HG03354 (cell line): ENCODE data around the gene DPPA2.

ENCODE experiments used
- ATAC-seq: cut with Tn5 transposase; IDR thresholded peaks from one replicate; pipeline ENCODE4 v1.9.1; 2021; ENCODE audit warnings: mild to moderate bottlenecking; ENCODE audit not compliant: unreplicated experiment, poor library complexity, severe bottlenecking

The DPPA2 gene

GRCh38 chr3:109328202-109328601 lies 11.9 kb upstream of the DPPA2 start:
- ATAC-seq: no peak

DNA sequence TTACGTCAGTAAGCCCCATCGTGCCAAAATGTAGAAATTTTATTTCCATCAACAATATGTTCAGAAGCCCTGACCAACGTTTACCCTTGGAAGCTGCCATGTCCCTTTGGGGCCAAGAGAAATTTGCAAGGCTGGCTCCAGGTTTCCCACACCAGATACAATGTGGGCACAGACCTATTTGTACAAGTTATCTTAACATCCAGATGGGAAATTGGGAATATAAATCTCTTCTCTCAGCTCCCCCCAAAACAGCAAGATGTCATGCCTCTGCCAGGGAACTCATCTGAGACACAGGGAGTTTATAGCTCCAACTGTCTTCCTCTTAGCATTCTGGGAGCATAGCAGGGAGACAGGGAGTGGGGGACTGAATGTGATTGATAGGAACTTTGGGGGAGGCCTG lies 9.3 kb upstream of the DPPA2 start:
- no peak for ATAC-seq

- no peak for ATAC-seq
These were observed 8.8 kb upstream of the DPPA2 start for GRCh38 chr3:109325109-109325508.

GRCh38 chr3:109313061-109313460 lies 3.3 kb downstream of the DPPA2 start:
- no peak for ATAC-seq

- ATAC-seq: no peak
These were observed 18.8 kb downstream of the DPPA2 start for GRCh38 chr3:109297496-109297895.

DNA sequence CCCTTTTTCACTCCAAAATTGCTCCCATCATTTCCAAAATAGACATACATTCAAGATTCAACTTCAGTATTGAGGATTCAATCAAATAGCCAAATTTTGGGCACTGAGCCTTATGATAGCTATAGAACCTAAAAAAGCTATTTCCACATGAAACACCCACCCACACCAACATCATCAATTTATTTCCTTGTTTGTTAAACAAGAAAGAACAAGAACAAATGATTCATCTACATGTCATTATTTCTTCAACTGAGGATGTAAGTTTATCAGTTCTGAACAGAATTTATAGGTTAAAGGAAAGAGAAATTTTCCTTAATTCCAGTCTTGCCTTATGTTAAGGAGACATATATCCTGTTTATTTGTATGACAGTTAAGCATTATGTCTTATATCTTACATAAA lies 32.2 kb downstream of the DPPA2 start:
- no peak for ATAC-seq

- no peak for ATAC-seq
These were observed 37.8 kb downstream of the DPPA2 start for GRCh38 chr3:109278546-109278945.

GRCh38 chr3:109278141-109278540 lies 38.2 kb downstream of the DPPA2 start:
- ATAC-seq: no peak

- ATAC-seq: no peak
These were observed 40.5 kb downstream of the DPPA2 start for GRCh38 chr3:109275702-109276293.

- ATAC-seq: no peak
These were observed 45.5 kb downstream of the DPPA2 start for GRCh38 chr3:109270779-109271178.

- no peak for ATAC-seq
These were observed 46.6 kb downstream of the DPPA2 start for GRCh38 chr3:109269577-109270275.

- ATAC-seq: no peak
These were observed 48.1 kb downstream of the DPPA2 start for GRCh38 chr3:109268181-109268580.

DNA sequence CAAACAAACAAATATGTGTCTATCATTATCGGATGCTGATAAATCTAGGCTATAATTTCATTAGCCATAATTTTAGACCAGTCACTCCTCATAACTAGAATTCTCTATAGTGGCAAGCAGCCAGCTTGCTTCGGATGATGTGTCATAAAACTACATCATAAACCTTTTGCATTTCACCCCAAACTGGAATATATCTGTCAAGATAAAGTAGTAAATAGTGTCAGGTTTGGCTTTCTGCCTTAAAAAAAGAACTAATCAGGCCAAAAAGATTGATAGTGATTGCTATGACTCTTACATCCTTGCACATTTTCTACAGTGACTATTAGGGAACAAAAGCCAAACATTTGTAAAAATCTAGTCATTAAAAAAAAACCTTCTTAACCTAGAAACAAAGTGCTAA lies 51.0 kb downstream of the DPPA2 start:
- no peak for ATAC-seq

- no peak for ATAC-seq
These were observed 59.0 kb downstream of the DPPA2 start for GRCh38 chr3:109257269-109257668.

DNA sequence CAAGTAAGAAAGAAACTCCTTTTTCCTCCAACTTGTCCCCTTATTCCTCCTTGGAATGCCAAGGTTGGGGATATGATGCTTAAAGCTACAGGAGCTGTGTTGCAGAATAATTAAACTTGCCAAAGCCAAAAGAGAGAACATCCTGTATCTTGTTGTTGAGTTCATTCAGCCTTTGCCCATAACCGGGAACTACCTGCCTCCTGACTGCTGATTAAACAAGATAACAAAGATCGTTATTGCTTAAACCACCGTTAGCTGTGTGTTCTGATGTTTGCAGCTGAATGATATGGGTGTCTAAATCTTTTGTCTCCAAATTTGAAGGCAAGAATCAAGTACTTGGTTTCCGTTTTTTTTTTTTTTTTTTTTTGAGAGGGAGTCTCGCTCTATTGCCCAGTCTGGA lies 61.5 kb downstream of the DPPA2 start:
- ATAC-seq: no peak

GRCh38 chr3:109252641-109253040 lies 63.7 kb downstream of the DPPA2 start:
- no peak for ATAC-seq
